Measurements from ENCODE around the gene YBX2.
A peak's percentile ranks its signal among the peaks of the same experiment; 100 is the strongest.

YBX2 gene

DNA sequence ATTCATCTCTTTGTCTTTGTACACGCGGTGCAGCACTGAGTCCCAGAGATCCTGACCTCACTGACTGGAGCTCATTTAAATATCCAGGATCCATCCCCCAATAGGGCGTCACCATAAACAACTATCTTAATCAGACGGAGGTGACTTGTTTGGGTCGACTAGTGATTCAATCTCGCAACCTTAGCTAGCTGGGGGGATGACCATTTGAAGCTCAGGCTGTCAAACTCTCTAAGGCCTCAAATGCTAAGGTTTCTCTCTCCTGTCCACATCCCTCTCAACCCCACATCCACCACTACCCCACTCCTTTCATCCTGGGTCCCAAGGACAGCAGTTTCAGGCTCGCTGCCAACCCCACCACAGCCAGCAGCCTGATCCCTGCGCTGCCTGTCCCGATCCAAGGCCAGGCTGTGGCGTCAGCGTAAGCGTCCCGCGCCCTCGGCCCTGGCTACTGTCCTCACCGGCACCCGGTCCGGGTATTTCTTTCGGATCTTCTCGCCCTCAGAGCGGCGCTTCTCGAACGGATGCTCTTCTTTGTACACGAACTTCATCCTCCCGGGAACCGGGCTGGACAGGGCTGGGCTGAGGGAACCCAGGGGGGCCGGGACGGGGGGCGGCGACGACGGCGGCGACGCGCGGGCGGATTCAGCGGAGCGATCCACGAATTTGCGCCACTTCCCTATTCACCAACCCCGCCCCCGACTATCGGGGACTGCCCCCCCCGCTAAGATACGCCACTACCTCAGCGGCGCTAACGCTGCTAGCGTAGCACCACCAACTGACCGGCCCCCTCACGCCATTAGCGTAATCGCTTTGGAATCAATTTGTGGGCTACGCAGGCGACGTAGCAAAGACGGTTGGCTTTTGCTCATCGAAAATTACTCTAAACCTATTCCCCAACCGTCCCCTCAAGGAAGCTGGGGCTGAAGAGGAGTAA lies 52.4 kb downstream of the YBX2 start, which contains the start of gene GABARAP:
GABARAP (minus strand) TSS at position 667 of the 934 bp plus-strand sequence; CDS start at position 548, 119 bp downstream.
- peak; percentile 90 for DNase-seq

DNA sequence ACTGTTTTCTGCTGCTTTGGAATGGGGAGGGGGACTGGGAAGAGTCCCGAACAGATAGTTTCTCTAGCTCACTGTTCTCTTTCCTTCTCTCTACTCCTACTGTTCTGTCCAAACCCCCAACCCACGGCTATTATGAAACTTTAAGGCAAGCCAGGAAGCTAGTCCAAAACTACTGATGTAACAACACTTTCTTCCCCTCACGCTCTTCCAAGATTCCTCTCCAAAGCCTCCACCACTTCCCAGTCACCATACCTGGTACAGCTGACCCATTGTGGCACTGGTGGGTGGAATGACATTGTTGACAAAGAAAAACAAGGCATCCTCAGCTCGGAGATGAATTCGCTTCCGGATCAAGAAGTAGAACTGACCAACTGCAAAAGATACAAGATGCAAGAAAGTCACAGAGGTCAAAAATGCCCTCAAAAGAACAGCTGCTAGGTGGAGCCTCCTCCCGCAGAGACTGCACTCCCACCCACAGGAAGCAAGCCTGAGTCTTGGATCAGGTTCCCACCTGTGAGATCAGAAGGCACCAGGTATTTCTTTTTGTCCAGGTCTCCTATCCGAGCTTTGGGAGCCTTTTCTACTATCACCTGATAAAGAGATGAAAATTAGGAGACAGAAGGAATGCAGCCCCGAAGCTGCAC lies 53.2 kb downstream of the YBX2 start:
- no peak for DNase-seq

DNA sequence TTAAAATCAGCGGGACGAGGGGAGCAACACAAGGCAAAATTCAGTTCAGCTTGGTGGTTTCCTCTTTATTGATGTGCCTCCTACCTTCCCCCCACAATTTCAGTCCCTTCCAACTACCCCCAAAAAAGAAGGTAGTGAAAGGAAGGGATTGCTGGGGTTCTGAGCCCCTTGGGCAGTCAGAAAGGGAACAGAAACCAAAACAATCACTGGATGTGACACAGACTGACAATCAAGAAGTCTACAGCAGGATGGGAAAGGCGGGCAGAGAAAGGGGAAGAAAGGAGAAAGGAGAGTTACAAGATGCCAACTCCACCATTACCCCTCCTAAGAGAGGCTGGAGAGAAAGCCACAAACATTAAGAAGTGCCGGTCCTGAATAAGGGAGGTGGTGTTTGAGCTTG lies 54.1 kb downstream of the YBX2 start:
- no peak for DNase-seq

DNA sequence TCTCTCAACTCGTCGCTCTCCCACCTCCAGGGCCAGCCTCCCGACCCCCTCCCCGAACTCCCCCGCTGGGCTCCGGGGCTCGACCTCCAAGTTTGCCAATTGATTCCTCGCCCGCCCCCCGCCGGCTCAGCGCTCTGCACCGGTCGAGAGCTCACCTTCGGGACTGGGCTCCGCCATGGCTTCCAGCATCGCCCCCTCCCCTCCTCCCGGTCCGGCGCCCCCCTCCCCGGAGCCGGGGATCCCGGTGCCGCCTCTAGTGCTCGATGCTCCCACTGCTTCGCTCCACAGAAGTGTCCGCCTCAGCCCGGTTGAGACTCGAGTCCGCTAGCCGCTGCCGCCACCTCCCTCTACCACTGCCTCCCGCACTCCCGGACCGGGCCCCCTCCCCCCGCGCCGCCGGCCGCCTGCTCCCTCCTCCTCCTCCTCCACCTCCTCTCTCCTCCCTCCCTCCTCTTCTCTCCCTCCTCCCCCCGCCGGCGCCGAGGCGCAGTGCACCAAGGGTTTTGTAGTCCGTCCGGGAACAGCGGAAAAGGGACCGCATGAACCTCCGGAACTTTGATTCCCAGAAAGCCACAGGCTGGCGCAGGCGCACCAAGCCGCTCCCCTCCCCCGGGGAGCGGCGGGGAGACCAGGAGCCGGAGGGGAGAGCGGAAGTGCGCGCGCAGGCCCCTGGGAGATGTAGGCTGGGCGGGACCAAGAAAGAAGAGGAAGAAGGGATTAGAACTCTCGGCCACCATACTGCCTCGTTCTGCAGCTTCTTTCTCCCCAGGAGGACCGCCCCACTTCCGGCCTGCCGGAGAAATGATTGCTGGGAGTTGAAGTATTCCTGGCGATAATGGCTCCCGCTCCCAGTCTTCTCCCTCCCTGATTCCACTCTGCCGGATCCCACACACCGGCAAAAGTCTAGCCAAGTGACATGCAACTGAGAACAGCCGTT lies 55.1 kb downstream of the YBX2 start, which contains the start of gene PHF23:
PHF23 (minus strand) TSS at position 367 of the 937 bp plus-strand sequence; CDS start at position 189, 178 bp downstream.
- DNase-seq: peak; percentile 99

DNA sequence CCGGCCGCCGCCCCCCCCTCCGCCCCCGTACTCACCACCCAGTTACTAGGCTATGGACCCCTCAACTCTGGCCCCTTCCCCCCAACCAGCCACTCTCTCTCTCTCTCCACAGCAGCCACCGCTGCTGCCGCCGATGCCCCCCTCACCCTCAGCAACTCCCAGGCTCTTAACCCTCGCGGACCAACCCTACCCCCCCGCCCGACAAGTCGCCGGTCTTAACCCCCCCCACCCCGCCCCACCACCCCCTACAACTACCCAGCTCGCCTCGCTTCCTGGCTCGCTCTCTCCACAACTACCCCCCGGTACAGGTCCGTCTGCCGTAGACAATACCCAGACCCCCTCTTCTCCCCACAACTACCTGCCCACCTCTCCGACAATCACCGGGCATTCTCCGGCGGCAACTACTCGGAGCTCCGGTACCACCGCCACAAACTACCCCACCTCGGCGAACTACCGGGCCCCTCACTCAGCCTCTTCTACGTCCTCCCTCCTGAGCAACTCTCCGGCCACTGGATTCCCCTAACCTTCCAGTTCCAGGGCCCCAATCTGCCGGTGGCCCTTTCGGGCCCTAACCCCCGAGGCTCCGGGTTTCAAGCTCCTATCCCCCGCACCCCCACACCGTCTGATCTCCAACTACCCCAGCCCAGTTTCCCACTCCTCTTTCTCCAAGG lies 55.9 kb downstream of the YBX2 start:
- no peak for DNase-seq

All from NCI-H1694 (cell line).